SK-N-MC (cell line): ENCODE results near the gene STK40.
A peak's percentile ranks its signal among the peaks of the same experiment; 100 is the strongest.

Experiments used
- DNase-seq: peaks from one replicate; pipeline ENCODE4 v3.0.0-alpha.2; 2011; ENCODE audit warnings: low read depth, low spot score
- H3K27ac ChIP-seq: fragments of 200-600 bp; sonication (generic); 2 replicates; pipeline ENCODE4 v1.5.1; 2016; ENCODE audit warnings: mixed run types
- H3K36me3 ChIP-seq: fragments of 200-600 bp; sonication (generic); 2 replicates; pipeline ENCODE4 v1.6.1; 2017; ENCODE audit warnings: antibody characterized with exemption, low read length, mixed read lengths; ENCODE audit not compliant: insufficient read depth
- H3K4me3 ChIP-seq: fragments of 200-600 bp; sonication (generic); 2 replicates; pipeline ENCODE4 v1.5.1; 2016
- H3K9ac ChIP-seq: fragments of 200-600 bp; sonication (generic); 2 replicates; pipeline ENCODE4 v1.8.0; 2017; ENCODE audit warnings: mixed run types, mixed read lengths; ENCODE audit not compliant: insufficient read length
- H3K9me3 ChIP-seq: fragments of 200-600 bp; sonication (generic); 2 replicates; pipeline ENCODE4 v1.6.1; 2017; ENCODE audit warnings: low read depth, mild to moderate bottlenecking, antibody characterized with exemption, low read length, moderate library complexity, mixed read lengths
- EZH2 ChIP-seq: fragments of 200-600 bp; sonication (generic); IDR thresholded peaks from one replicate; pipeline ENCODE4 v1.6.1; 2017; ENCODE audit warnings: antibody characterized with exemption
- FOXP2 ChIP-seq: optimal IDR thresholded peaks from 2 replicates; pipeline ENCODE3; 2011; ENCODE audit warnings: mild to moderate bottlenecking, moderate library complexity; ENCODE audit not compliant: insufficient read depth; ENCODE audit errors: extremely low read length, control extremely low read depth
- POLR2AphosphoS5 ChIP-seq: IDR thresholded peaks from 2 replicates; pipeline ENCODE4 v1.6.1; 2012; ENCODE audit warnings: mild to moderate bottlenecking, low read depth, low read length, borderline replicate concordance

STK40 gene

DNA sequence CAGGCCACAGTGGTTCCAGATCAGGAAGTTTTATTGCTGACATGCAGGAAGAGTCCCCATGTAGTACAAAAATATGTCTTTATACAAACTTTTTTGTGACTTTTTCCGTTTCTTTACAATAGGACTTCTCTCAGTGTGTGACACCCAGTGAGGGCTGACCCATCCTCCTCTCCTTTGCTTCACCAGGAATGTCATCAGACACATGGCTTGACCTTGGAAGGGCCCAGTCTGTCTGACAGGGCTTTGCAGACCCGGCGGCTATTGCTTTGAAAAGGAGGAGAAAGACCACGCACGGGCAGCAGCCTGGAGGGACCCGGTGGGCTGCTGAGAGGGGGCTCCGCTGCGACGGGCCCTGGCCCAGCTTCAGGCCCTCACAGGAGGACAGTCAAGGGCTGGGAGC is 46.1 kb downstream of the STK40 start:
- no peak for TF ChIP-seq FOXP2
- no peak overlapping the region for H3K27ac ChIP-seq
- H3K36me3 ChIP-seq = peaks cover 13% of the 10 kb centered on the region; the same call in 1 of the 2 replicates
- no peak overlapping the region for H3K9ac ChIP-seq
- DNase-seq = no peak
- no peak overlapping the region for H3K4me3 ChIP-seq
- H3K9me3 ChIP-seq = no peaks in the 10 kb centered on the region

DNA sequence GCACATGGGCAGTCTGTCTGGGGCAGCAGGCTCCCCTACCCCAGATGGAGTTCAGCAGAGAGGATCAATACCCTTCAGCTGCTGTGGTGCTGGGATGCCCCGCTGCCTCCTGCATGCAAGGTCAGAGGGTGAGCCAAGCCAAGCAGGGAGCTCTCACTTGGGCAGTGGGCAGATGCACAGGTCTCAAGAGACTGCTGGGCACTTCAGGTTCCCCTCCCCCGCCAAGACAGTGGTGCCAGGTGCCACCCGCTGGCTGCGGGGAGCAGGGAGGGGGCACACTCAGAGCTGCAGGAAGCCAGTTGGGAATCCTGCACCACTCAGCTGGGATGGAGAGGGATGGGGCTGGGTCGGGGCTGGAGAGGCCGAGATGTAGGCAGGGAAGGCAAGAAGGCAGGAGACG is 46.5 kb downstream of the STK40 start:
- Histone ChIP-seq H3K9ac (no peak overlapping the region), H3K4me3 (no peak overlapping the region)

DNA sequence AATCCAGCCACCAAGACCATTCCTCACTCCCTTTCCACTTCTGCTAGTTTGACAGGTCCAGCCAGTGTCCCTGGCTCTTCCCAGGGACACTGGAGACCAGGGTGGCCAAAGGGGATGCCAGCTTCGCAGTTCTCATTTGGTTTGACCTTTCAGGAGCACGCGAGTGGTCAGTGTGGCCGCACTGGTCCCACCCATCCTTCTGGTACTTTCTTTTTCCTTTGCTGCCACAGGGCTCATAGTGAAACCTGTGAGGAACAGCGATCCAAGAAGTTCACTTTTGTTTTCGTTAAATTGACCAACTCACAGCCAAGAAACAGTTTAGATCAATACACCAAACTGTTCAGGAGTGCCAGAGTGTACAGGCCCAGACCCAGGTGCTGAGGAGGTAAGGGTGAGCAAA is 47.9 kb downstream of the STK40 start:
- DNase-seq = no peak
- no peak overlapping the region for H3K27ac ChIP-seq
- H3K36me3 ChIP-seq = no peaks in the 10 kb centered on the region; the same call in 1 of the 2 replicates
- H3K9ac ChIP-seq = no peak overlapping the region
- H3K9me3 ChIP-seq = no peaks in the 10 kb centered on the region
- H3K4me3 ChIP-seq = no peak overlapping the region
- no peak for TF ChIP-seq FOXP2
- no peak for TF ChIP-seq EZH2
- no peak for TF ChIP-seq POLR2AphosphoS5

More for the DNA sequence above, 46.5 kb downstream of the STK40 start:
- DNase-seq = no peak
- H3K27ac ChIP-seq = no peak overlapping the region
- H3K36me3 ChIP-seq = peaks cover 12% of the 10 kb centered on the region; the same call in 1 of the 2 replicates
- no peaks in the 10 kb centered on the region for H3K9me3 ChIP-seq
- no peak for TF ChIP-seq FOXP2
- TF ChIP-seq POLR2AphosphoS5 = no peak
- no peak for TF ChIP-seq EZH2

DNA sequence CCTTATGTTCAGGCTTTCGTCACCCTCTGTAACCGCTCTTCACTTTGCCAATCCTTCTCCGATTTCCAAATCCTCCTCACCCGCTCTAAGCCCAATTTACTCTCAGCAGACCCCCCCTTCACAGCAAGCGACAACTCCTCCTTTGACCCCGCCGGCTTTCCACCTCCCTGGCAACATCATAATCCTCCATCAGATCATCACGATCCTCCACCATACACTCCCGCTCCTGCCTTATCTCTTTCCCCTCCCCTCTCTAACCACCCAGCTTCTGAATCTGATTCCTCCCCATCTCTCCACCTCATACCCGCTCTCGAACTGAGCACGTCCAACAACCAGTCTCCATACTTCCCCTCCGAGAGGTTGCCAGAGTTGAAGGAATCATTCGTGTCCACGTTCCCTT is 54.8 kb downstream of the STK40 start:
- H3K27ac ChIP-seq = no peak overlapping the region
- no peaks in the 10 kb centered on the region for H3K9me3 ChIP-seq
- TF ChIP-seq POLR2AphosphoS5 (no peak), EZH2 (no peak), FOXP2 (no peak)
- no peak for DNase-seq
- H3K9ac ChIP-seq = no peak overlapping the region
- H3K4me3 ChIP-seq = no peak overlapping the region
- H3K36me3 ChIP-seq = no peaks in the 10 kb centered on the region

DNA sequence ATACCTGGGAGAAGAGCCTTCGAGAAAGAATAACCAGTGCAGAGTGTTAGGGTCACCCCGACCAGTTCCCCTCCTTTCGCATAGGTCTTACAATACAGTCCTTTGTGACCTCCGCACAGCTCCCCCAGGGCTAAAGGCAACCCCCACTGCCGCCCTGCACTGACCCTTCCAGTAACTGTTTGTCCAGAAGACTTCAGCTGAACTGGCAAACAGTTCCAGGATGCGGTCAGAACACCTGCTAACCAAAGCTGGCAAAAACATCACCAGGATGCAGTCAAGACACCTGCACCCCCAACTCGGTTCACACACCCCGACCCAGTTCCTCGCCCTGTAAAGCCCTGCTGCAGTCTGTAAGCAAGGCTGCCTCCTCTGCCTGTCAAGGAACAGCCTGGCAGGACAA is 55.9 kb downstream of the STK40 start:
- H3K9me3 ChIP-seq = no peaks in the 10 kb centered on the region
- H3K9ac ChIP-seq = no peak overlapping the region
- H3K27ac ChIP-seq = no peak overlapping the region
- no peaks in the 10 kb centered on the region for H3K36me3 ChIP-seq
- TF ChIP-seq FOXP2 (no peak), POLR2AphosphoS5 (no peak; the same call in 1 of the 2 replicates), EZH2 (no peak)
- no peak for DNase-seq
- H3K4me3 ChIP-seq = no peak overlapping the region

DNA sequence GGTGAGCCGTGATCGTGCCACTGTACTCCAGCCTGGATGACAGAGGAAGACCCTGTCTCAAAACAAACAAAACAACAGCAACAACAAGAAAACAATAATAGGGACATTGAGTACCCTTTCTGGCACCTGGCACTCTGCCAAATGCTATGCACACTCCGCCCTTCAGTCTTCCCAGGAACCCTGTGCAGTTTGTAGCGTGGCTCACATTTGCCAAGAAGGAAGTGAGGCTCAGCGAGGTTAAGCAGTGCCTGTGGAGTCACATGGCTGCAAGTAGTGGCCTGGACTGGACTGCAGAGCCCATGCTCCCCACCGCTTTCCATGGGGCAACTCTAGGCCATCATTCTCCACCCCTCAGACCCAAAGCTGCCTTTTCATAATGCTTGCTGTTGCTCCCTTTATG is 57.0 kb downstream of the STK40 start:
- no peak overlapping the region for H3K9ac ChIP-seq
- H3K27ac ChIP-seq = no peak overlapping the region
- no peak overlapping the region for H3K4me3 ChIP-seq
- TF ChIP-seq POLR2AphosphoS5 = no peak
- TF ChIP-seq EZH2 = no peak
- TF ChIP-seq FOXP2 = no peak
- no peaks in the 10 kb centered on the region for H3K36me3 ChIP-seq
- no peaks in the 10 kb centered on the region for H3K9me3 ChIP-seq
- DNase-seq = no peak

DNA sequence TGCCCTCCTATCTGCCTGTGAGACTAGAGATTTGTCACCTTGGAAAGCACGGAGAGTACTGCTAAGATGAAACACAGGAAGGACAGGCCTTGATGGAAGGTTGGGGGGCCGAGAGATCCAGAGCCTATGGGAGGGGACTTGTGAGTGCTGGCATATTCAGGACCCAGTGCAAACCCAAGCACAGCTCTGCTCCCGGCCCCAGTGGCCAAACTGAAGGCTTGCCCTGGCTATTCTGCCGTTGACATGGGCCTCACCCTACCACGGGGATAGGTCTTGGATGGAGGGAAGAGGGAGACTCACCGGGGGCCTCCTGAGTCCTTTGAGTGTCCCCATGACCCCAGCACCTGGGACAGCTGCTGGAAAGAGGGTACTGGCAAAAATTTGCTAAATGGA is 57.6 kb downstream of the STK40 start:
- DNase-seq = no peak
- TF ChIP-seq EZH2 = no peak
- no peak for TF ChIP-seq POLR2AphosphoS5
- TF ChIP-seq FOXP2 = no peak
- Histone ChIP-seq H3K36me3 (no peaks in the 10 kb centered on the region), H3K9ac (no peak overlapping the region), H3K9me3 (no peaks in the 10 kb centered on the region), H3K27ac (peak overlapping the region; percentile 36; the same call in 1 of the 2 replicates), H3K4me3 (no peak overlapping the region)

DNA sequence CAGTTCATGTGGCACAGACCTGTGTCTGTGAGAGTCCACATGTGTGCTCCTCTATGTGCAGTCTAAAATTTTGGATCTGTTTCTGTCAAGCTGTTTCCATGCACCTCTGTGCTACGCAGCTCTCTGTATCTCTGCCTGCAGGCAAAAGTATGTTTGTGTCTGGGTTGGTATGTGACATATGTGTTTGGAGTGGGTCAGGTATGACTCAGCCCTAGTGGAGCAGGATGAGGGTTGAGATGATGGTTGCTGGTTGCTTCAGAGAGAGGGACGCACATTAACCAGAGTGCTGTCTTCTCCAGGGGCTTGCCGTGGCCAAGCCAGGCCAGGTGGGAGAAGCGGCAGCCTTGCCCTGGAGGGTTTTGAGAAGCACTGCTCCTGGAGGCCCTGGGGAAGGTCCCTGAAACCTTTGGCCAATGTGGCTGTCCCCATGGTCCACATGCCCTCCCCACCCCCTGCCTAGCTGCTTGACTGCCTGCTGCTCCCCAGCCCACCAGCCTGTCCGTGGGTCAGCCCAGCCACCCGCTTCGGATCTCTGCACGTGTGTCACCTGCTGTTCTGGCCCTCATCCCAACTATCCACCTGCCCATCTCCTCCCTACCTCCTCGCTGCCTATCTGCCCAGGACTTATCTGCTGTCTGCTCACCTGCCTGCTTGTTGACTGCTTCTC is 58.2 kb downstream of the STK40 start:
- H3K36me3 ChIP-seq = no peaks in the 10 kb centered on the region
- peak overlapping the region; percentile 42 for H3K27ac ChIP-seq
- H3K9ac ChIP-seq = no peak overlapping the region
- DNase-seq = no peak
- H3K4me3 ChIP-seq = no peak overlapping the region
- no peak for TF ChIP-seq FOXP2
- no peak for TF ChIP-seq EZH2
- no peak for TF ChIP-seq POLR2AphosphoS5
- no peaks in the 10 kb centered on the region for H3K9me3 ChIP-seq

DNA sequence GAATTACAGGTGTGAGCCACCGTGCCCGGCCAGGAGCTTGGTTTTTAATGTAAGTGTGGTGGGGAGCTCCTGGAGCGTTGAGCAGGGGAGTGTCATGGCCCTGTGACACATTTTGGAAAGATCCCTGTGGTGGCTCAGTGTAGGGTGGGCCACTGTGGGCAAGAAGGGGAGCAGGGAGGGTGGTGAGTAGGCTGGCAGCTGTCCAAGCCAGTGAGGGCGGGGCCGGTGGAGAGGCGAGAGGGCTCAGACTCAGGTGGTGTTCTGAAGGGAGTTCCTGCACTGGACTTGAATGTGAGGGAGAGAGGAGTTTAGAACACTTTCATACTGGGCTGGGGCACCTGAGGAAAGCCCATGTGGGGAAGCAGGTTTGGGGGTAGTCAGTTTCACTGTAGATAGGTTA is 59.2 kb downstream of the STK40 start:
- Histone ChIP-seq H3K9me3 (no peaks in the 10 kb centered on the region), H3K4me3 (no peak overlapping the region), H3K36me3 (no peaks in the 10 kb centered on the region), H3K27ac (no peak overlapping the region), H3K9ac (no peak overlapping the region)
- TF ChIP-seq FOXP2 (no peak), EZH2 (no peak), POLR2AphosphoS5 (no peak)
- DNase-seq = no peak
